Stimulated activated CD4-positive, alpha-beta T cell treated with anti-CD3 and anti-CD28 coated beads, Interleukin-1b, Interleukin-23, amount 100 ng/mL, for 1 hour (primary cell): Measurements from ENCODE around the gene SEC62.

Experiments
- DNase-seq, 2 donors: peaks; one replicate each; pipeline ENCODE4 v3.0.0-alpha.2; 2020; ENCODE audit warnings: low read depth in 2 of 2

The SEC62 gene

GRCh38 chr3:169966951-169967915 lies 626 bp downstream of the SEC62 start:
- no peak for DNase-seq

DNA sequence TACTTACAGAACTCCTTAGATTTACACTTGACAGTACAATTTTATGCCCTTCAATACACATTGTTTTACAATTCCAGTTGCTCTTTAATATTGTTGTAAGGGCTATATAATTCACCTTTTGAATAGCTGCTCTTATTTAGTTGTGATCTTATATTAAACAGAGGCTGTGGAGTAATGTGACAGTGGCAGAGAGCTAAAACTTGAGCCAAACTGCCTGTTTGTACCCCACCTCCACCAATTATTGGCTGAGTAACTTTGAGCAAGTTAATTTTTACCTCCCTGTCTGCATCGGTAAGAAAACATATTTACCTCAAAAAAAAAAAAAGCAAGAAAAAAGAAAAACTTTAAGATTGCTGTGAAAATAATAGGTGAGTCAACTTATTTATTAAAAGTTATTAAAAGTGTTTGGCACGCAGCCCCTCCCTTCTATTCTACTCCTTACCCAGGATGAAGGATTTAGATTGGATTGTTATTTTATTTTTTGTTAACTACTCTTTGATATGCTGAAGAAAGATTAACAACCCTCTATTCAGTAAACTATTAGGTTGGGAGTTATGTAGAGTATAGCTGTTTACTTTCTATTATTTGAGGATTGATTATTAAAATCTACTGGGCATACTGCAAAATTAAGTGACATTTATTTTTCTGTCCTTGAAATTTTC lies 1.7 kb downstream of the SEC62 start:
- no peak for DNase-seq

DNA sequence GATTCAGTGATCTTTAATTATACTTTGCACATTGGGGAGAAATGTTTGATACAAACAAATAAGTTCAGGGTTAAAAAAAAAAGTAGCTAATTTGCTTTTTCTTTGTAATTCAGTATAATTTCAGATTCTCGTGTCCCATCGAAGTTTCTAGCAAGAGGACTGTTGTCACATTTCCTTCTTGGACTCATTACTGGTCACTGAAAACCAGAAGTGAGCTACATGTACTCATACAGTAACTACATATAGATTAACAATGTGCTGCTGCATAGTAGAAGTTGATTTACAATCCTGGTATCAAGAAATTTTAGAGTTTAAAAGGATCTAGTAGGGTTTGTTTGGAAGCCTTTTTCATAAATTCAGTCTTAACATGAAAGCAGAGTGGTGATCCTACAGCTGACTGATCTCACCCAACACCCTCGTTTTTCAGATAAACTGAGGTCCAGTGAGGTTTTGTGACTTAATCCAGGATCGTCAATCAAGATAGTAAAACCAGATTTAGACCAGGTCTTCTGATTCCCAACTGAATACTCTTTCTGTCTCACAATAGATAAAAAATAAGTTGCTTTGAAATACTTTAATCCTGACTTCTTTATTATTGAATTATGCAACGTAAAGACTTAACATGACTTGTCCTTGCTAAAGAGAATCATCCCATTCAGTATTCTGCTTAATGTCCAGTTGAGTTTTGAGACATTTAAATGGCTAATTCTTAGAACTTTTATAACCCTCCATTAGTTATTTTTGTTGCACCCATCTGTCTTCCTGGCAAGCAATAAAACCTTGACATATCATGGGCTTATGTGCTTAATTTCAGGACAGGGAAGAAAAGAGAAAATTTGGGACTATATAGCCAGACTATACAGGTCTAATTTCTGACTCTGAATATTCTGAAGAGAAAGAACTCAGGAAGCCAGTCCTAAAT lies 2.8 kb downstream of the SEC62 start:
- DNase-seq, result no peak

DNA sequence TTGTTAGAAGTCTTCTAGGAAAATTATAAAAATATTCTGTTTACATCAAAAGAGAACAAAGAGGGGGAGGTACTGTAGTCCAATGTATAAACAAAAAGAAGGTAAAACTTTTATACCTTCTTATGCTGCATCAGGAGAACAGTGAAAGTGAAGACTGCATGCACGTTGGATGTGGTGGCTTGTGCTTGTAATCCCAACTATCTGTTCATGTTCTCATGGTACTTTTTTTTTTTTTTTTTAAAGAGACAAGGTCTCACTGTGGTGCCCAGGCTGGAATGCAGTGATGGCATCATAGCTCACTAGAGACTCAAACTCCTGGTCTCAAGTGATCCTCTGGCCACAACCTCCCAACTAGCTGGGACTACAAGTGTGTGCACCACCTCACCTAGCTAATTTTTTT lies 4.2 kb downstream of the SEC62 start:
- no peak for DNase-seq

DNA sequence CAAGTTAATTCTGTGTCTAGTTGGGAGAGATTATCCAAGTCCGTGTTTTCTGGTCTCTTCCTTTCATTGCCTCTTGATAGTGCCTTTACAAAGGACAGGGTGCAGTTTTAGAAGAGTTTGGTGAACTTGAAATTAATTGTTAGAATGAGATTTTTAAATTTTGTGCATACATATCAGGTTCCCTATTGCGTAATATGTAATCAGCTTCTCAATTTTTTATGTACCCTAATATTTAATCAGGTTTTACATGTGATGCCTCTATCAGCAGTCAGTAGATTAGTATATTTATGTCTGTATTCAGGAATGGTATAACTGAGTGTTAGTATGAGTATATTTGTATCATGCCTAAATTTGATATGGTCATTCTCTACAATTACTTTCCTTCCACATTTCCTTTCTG lies 4.9 kb downstream of the SEC62 start:
- DNase-seq, result no peak

DNA sequence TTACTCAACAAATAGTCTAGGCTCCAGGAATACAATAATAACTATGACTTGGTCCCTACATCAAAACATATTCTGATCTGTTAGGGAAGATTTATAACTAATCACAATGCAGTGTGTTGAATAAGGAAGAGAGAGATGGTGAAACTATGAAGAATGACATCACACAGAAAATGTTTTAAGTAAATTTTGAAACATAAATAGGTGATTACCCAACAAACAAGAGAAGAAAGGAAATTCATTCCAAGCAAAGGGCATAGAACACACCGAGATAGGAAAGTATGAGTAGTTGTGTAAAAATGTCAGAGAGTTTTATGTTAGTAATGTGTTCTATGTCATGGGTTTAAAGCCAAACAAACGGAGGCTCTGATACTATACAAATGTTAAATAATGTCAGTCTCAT lies 13.4 kb downstream of the SEC62 start:
- no peak for DNase-seq

DNA sequence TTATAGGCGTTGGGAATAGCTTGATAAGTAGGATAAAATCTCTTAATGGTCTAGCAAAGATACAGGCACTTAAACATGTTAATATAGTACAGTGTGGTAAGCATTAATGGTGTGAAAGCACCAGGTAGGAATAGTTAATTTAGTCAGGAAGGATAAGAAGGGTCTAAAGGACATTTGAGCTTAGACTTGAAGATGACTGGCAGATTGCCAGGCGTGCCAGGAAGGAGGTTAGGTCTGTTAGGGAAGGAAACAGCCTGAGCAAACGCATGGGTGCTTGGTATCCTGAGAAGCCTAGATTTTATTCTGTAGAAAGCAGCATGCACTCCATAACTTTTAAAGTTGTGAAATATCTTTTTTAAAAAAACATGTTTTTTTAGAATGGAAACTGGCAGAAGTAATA lies 17.7 kb downstream of the SEC62 start:
- no peak for DNase-seq

DNA sequence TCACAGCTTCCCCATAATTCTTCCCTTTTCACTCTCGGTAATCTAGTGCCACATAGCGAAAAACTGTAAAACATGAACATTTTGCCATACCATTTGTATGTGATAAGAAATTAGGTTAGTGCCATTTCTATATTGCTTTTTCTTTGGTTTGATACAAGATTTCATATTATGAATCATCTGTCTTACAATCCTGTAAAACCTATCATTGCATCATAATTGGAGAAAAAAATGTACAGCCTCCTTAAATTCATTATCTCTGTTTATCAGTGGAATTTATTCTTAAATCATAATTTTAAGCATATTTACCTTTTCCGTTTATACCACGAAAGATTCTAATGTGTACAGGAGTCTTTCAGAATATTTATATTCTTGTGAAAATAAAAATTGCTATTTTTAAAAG lies 23.8 kb downstream of the SEC62 start:
- no peak for DNase-seq

DNA sequence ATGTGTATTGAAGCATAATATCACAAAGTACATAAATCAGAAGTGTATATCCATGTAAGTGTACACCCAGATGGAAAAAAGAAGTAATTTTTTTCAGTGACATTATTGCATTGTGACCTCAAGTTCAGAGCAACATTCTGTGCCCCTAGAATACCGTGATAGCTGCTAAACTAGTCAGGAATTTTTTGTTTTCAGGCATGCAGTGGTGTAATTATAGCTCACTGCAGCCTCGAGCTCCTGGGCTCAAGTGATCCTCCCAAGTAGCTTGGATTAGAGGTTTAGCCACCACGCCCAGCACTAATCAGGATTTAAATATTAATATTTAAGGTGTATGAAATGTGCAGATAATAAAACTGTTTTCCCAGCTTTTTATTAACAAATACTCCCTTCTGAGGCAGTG lies 25.5 kb downstream of the SEC62 start:
- no peak for DNase-seq

GRCh38 chr3:169992781-169993180 lies 26.2 kb downstream of the SEC62 start:
- no peak for DNase-seq

DNA sequence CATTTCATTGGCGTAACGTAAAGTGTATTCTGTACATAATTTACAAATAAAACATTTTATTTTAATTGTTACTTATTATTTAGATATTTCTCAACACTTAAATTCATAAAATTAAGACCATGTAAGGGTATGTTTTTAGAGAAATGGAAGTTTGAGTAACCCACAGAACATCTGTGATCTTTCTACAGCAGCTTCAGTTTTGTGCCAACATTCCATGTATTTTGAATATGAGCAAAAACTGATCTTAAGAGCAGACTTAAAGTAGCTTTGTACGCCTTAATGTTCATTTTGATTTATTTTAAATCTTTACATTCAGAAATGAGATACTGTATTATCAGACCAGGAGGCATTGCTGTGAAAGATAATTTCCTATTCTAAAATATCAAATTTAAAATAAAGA lies 27.2 kb downstream of the SEC62 start:
- DNase-seq, result no peak

DNA sequence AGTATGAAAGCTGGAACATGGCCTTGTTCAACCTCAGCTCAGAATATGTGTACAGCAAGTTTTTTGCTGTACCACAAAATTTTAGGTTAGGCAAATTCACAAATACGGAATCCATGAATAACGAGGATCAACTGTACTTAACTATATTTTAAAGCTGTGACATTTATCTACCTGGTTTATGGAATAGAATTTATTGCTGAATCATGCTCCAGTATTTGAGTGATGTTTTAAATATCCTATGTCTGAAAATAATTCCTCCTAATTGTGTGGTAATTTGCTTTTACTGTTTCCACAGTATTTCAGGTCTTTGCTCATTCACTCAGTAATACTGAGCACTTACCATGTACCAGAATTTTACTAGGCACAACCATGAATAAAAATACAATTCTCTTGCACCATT lies 29.5 kb downstream of the SEC62 start:
- DNase-seq, result no peak

GRCh38 chr3:169998668-169999131 lies 32.1 kb downstream of the SEC62 start:
- DNase-seq, result no peak

DNA sequence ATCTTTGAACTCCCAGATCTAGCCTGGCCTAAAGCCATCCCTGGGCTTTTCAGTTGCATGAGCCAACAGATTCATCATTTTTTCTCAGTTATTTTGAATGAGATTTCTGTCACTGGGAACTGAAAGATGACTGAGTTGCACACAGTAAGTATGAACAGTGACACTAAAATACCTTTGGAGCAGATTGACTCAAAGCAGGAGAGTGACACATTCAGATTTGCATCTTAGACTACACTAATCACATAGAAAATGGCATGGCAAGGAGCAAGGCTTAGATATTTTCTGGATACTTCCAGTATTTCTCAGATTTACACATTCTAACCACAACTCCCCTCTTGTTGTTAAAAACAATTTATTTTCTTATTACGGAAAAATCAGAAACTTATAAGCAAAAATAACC lies 32.8 kb downstream of the SEC62 start:
- DNase-seq, result no peak

DNA sequence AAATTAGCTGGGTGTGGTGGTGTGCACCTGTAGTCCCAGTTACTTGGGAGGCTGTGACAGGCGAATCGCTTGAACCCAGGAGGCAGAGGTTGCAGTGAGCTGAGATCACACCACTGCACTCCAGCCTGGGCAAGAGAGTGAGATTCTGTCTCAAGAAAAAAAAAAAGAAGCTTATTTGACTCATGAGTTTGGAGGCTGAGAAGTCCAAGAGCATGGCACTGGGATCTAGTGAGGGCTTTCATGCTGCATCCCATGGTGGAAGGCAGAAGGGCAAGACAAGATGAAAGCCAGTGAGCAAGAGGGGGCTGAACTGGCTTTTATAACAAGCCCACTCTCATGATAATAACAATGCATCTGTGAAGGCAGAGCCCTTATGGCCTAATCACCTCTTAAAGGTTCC lies 33.4 kb downstream of the SEC62 start:
- no peak for DNase-seq

GRCh38 chr3:170002231-170002630 lies 35.6 kb downstream of the SEC62 start:
- no peak for DNase-seq

DNA sequence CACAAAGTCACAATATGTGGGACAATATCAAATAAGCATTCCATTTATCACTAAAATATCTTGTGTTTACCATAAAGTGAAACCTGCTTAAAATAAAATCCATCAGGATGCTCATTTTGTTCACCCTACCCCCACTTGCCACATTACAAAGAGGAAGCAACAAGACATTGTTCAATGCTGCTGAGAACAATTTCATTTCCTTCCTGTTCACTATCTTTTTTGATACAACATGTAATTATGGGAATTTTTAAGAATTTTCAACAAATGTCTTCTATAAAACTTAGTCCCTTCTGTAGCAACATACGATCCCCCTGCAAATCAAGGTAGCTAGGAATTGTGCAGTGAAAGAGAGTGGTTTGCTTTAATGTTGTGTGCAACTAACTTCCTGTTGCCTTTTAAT lies 36.3 kb downstream of the SEC62 start:
- no peak for DNase-seq

DNA sequence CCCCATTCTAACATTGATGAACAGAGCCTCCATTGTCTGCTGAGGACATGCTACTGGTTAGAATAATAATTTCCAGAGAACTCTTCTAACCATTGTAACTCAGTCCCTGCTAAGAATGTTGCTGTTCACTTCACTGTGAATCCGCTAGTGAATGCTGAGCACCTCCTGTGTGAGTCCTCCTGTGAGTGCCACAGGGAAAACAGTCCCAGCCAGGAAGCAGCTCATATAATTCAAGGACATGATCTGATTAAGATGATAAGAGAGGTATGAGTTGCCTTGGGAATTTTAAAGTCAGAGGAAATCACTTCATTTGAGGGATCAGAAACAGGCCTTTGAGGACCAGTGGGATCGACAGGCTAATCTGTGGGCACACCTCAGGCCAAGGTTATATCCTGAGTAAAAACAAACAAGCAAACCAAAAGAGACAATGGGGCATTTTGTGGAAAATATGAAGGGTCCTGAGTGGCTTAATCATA lies 37.3 kb downstream of the SEC62 start:
- no peak for DNase-seq

DNA sequence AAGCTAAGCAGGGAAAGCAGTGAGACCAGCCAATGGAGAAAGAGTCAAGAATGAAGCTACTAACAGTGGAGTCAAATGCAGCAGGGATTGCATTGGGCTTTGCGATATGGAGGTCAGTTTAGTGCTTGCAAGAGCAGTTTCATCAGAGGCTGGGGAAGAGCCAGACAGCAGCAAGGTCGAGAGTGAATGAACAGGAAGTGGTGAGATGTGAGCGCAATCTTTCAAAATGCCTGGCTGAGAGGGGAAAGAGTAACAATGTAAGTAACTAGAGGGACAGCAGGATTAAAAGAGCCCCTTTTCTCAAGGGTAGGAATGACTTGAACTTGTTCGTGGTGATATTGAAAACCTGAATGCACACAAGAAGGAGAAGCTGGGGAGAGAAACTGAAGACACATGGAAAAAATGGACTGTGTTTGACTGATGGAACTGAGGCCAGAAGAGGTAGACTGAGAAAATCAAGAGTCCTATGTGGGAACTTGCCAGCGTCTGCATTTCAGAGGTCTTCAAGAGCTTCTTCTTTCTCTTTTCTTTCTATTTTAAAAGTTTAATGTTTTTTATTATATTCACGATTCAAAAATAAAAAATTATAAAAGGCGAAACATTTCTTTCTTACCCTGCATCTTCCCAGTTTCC lies 40.5 kb downstream of the SEC62 start:
- DNase-seq, result no peak

- no peak for DNase-seq
These were observed 43.9 kb downstream of the SEC62 start for GRCh38 chr3:170010498-170010897.

DNA sequence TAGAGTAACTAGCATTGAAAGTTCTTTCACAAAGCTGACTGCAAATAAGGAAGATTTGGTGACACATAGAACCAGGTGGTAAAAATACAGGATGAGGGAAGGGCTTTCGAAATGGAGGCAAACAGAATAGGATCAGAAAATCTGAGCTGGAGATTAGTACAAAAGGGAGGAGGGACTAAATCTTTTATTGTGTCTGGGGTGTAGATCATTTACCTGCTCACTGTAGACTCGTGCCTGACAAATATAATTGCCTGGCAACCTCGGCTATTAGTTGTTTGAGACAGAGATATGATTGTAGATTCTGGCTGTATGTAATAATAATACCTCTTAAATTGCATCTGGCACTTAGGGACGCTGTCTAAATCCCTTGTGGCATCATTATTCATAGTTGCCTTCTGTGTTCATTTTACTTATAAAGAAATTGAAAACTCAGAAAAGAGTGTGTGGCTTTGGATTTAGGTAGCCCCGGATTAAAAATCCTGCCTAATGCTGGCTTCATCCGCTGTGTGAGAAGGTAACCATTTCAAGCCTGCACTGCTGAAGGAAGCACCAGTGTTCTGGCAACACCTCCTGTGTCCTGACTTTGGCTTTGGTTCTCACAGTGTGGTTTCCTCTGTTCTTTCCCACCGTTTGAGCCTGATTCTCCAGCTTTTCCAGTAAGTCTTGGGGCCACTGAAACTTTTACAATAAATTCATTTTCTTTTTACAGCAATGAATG lies 46.2 kb downstream of the SEC62 start:
- DNase-seq, result no peak
